Glomerular visceral epithelial cell (primary cell): ENCODE measurements around the gene GPN1.
"Not testable (repeated sequence)": the region's sequence is repeated elsewhere in the genome, so short reads cannot be mapped to it uniquely, and the experiment has no call there.

Source experiments
- DNase-seq: peaks from one replicate; pipeline ENCODE4 v3.0.0-alpha.2; 2016; ENCODE audit errors: extremely low spot score

Gene GPN1

GRCh38 chr2:27627963-27628766 is 685 bp upstream of the GPN1 start:
- DNase-seq: peak; percentile 93

- DNase-seq: not testable (repeated sequence)
Measured at GRCh38 chr2:27630257-27630656, 1.4 kb downstream of the GPN1 start.

GRCh38 chr2:27634291-27634690 is 5.4 kb downstream of the GPN1 start:
- no peak for DNase-seq

- DNase-seq: no peak
Measured at GRCh38 chr2:27636766-27637165, 7.9 kb downstream of the GPN1 start.

- DNase-seq: peak; percentile 55
Measured at GRCh38 chr2:27638037-27638637, 9.3 kb downstream of the GPN1 start.

GRCh38 chr2:27638709-27639108 is 9.9 kb downstream of the GPN1 start:
- DNase-seq: peak; percentile 62

- DNase-seq: no peak
Measured at GRCh38 chr2:27640722-27641245, 11.9 kb downstream of the GPN1 start.

- no peak for DNase-seq
Measured at GRCh38 chr2:27645197-27645596, 16.3 kb downstream of the GPN1 start.

- DNase-seq: no peak
Measured at GRCh38 chr2:27647289-27647688, 18.4 kb downstream of the GPN1 start.

- DNase-seq: no peak
Measured at GRCh38 chr2:27647737-27648136, 18.9 kb downstream of the GPN1 start.

- no peak for DNase-seq
Measured at GRCh38 chr2:27651056-27651455, 22.2 kb downstream of the GPN1 start.

GRCh38 chr2:27652341-27652740 is 23.5 kb downstream of the GPN1 start:
- DNase-seq: no peak

GRCh38 chr2:27652790-27653189 is 23.9 kb downstream of the GPN1 start:
- DNase-seq: no peak

- peak; percentile 75 for DNase-seq
Measured at GRCh38 chr2:27653397-27653796, 24.5 kb downstream of the GPN1 start.

GRCh38 chr2:27655155-27655951 is 26.5 kb downstream of the GPN1 start:
- peak; percentile 54 for DNase-seq

GRCh38 chr2:27661371-27661770 is 32.5 kb downstream of the GPN1 start:
- no peak for DNase-seq

- peak; percentile 72 for DNase-seq
Measured at GRCh38 chr2:27663285-27664153, 34.7 kb downstream of the GPN1 start, which contains the start of the genes SLC4A1AP and SUPT7L. TSS of gene SLC4A1AP (plus strand) at chr2:27663889. CDS start at chr2:27663915, 26 bp downstream. TSS of gene SUPT7L (minus strand) at chr2:27663614. CDS start at chr2:27662192, 1,422 bp downstream.

- DNase-seq: no peak
Measured at GRCh38 chr2:27664154-27664574, 35.3 kb downstream of the GPN1 start.

GRCh38 chr2:27664622-27665363 is 35.9 kb downstream of the GPN1 start:
- no peak for DNase-seq

- no peak for DNase-seq
Measured at GRCh38 chr2:27667446-27667845, 38.6 kb downstream of the GPN1 start.
